OCI-LY1 (cell line): ENCODE data around the gene STRN4.

Experiments
- CTCF ChIP-seq: fragments of 200-600 bp; sonication (generic), shearing (Covaris generic); IDR thresholded peaks from 2 replicates; pipeline ENCODE4 v1.5.1; 2017; ENCODE audit warnings: mild to moderate bottlenecking, antibody characterized with exemption, low read length, moderate library complexity, mixed read lengths
- EZH2 ChIP-seq: fragments of 200-600 bp; sonication (generic), shearing (Covaris generic); IDR thresholded peaks from 2 replicates; pipeline ENCODE4 v1.8.0; 2017; ENCODE audit warnings: borderline replicate concordance, mixed run types, mild to moderate bottlenecking, antibody characterized with exemption, low read length, moderate library complexity, mixed read lengths

- TF ChIP-seq CTCF (no peak), EZH2 (no peak)
Measured at GRCh38 chr19:46791944-46792343, 45.7 kb upstream of the STRN4 start.
